NCI-H2107 (cell line): ENCODE results near the gene MYO3B.
"Not testable (repeated sequence)": the region's sequence is repeated elsewhere in the genome, so short reads cannot be mapped to it uniquely, and the experiment has no call there.

ENCODE experiments used
- DNase-seq: peaks from one replicate; lab custom pipeline; 2025; lab: John Stamatoyannopoulos, UW

The MYO3B gene

DNA sequence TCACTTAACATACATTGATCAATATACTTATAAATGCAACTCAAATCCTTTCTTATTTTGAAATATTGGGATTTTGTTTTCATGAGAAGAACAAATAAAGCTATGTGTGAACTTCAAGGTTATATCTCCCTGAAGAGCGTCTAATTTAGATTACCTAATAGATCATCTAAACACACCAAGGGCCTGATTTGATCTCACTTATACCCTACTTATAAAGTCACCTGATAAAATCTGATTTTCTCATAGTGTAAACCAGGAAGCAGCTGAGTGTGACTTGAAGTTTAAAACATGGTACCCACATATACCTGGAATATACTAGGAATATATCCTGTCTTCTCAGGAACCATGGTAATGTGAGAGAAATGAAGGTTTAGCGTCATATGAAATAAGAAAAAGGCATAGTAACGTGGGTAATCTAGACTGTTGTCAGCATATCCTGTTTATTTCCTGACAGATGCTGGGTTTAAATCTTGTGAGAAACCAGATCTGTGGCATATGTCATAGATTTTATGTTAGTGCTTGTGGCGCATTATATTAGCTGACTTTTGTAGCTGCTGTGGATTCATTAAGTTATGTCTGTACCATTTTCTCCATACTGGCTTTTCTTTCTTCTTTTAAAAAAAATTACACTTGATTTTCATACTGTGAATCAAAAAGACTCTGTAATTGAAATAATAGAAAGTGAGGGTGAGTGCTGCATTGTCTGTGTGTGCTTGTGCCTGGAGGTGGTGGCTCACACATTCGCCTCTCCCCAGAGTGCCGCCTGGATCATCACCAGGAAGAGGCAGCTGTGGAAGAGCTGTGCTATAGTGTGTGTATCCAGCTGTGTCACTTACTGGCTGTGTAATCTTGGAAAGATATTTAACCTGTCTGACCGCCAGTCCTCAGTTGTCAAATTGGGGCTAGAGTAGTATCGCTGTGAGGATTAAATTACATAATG is 164.0 kb downstream of the MYO3B start:
- no peak for DNase-seq

DNA sequence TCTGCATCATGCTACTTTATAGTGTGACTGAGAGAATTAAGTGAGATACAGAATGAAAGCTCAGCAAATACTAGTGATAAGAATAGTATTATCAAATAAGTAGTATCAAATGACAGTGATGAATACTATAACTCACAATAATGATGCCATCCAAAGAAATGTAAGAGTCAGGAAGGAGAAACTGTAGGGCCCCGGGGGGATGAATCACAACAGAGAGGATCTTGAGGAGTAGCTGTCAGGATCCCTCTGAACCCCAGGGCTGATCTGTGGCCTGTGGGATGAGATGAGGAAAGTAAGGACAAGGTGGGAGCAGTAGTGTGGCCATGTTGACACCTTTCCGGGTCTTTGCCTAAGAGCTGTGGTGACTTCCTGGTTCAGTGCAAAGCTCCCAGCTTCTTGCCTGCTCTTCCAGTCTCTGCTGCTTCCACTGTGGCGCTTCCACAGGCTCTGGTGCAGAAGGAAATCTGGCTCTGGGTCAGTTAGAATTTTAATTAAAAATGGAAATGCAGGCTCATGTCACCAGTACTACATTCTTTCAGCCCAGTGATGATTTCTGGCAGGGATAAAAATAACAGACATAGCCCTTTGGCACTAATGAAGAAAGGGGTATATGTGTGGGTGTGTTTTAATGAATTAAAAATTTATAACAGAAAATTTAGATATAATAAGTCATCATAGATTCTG is 166.9 kb downstream of the MYO3B start:
- no peak for DNase-seq

DNA sequence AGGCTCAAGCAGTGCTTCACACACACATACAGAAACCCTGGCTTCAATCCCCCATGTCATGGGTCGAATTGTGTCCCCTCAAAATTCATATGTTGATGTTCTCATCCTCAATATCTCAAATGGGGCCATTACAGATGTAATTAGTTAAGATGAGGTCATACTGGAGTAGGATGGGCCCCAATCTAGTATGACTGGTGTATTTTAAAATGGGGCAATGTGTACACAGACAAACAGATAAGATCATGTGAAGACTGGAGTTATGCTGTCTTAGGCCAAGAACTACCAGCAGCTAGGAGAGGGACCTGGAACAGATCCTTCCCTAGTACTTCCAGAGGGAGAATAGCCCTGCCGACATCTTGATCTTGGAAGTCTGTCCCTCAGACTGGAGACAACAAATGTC is 167.7 kb downstream of the MYO3B start:
- DNase-seq = no peak

DNA sequence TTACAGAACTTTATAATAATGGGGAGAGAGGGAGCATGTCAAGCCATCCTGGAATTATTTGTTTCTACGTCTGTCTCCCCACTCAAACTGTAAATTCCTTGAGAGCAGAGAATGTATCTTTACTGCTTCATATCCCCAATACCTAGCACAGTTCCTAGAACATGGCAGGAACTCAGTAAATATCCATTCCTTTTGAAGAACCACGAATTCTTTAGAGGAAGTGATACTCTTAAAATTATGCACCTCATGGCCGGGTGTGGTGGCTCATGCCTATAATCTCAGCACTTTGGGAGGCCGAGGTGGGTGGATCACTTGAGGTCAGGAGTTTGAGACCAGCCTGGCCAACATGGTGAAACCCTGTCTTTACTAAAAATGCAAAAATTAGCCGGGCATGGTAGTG is 171.3 kb downstream of the MYO3B start:
- not testable (repeated sequence) for DNase-seq

DNA sequence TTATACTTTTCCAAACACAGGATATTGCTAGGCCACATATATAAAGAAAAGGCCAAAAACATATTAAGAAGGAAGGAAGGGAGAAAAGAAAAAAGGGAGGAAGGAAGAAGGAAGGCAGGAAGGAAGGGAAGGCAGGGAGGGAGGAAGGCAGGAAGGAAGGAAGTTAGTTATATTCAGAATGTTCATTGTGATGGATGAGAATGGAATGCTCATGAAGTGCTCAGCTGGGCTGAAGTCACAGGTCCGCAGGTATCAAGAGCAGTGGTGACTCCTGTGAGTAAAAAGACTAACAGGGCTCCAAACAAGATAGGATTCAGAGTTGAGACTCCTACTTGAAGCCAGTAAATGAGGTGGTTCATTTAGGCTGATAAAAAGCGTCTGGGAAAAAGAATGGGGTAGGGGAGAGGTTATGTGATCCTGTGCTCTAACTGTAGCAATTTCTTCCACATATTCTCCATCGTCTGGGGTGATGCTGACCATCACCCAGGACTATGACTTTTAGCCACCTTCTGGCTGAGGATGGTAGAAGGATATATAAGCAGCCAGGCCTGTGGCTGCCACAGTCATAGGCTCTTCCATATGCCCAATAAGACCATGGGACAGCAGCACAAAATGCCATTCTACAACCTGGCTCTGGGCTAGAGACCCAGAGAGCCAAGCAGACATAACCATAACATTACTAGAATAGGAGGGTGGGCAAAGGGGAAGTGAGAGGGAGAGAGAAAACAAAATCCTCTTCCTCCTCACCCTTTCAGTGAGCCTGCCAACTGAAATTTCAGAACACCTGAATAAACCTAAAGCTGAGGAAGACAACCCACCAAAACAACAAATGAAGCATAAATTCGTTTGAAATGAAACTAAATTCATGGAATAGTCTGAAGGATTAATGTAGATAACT is 173.2 kb downstream of the MYO3B start:
- no peak for DNase-seq

DNA sequence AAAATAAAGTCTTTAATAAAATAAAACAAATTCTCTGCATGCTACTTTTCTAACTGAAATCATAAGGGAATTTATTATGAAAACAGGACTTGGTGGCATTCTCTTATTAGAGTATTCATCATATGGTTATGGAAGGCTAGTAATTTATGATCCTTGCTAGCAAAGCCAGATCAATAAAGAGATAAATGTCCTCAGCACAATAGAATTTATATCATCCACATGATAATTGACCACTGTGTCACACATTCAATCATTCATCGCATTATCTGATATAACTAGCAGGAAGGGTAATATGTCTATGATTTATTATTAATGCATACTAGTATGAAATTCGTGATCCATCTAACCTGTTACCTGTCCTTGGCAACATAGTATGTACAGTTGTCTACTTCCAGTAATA is 175.8 kb downstream of the MYO3B start:
- no peak for DNase-seq

DNA sequence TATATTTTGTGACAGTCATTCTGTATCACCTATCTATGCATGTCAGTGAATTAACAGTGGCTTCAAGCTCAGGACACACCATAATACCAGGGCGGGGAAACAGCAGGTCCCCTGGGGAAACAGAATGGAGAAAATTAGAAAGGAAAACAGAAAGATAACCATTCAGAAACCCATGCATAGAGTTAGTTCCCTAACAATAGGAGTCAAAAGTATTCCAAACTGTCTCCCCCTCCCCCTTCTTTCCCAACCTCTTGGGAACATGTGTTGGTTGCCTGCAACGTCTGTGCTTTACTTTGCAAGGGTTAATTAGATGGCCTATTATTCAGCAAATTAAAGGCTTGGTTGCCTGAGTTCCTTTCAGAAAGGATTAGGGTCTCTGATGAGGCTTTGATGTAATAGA is 176.4 kb downstream of the MYO3B start:
- no peak for DNase-seq

DNA sequence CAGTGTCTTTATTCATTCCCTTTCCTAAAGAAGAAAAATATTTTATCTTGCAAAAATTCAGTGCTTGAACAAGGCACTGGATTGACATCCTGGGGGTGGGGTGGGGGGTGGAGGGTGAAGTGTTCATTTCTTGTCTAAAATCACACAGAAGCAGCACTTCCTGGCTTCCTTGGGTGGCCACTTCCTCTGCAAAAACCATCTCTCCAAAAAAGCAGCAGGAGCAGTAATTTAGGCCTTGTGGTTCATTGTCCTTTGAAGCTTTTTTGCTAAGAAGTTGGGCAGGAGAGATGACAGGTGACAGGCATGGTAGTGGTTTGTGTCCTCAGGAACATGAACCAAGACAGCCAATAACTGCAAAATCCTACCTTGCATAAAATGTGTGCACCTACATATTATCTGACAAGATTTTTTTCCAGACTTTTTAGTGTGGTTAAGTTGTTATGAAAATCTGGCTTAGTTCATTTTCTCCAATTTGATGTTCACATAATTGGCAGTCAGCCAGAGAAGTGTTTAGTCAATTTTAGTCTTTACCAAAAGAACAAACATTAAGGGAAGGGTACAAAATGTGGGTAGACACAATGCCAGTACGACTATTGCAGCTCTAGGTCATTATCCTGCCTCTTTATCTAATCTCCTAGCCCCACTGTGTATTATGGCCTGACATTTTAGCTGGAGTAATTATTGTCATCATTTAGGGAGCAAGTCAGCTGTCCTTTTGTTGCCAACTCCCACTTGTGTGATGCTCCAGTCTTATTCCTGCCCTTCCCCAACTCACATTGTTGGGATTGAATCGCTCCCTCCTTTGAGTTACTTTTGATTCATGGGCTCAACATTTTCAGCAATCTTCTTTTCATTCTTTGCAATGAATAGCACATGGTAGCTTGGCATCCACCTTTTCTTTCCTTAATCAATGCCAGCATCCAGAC is 177.2 kb downstream of the MYO3B start:
- no peak for DNase-seq

DNA sequence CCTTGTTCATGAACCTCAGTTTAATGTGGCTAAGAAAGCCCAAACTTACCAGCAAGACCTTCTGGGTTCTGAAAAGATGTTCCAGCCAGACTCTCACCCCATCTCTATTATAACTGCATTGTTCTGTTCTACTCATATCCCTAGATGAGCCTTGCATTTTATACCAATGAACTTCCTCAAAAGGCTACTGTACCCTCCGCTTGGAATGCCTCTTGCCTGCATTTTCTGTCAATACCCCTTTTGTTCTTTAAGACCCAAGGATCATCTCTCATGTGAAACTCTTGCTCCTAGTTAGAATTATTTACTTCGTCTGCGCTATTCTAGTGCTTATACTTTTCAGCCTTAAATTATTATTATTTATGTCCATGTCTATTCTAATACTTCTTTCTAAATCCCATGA is 181.5 kb downstream of the MYO3B start:
- DNase-seq = no peak

DNA sequence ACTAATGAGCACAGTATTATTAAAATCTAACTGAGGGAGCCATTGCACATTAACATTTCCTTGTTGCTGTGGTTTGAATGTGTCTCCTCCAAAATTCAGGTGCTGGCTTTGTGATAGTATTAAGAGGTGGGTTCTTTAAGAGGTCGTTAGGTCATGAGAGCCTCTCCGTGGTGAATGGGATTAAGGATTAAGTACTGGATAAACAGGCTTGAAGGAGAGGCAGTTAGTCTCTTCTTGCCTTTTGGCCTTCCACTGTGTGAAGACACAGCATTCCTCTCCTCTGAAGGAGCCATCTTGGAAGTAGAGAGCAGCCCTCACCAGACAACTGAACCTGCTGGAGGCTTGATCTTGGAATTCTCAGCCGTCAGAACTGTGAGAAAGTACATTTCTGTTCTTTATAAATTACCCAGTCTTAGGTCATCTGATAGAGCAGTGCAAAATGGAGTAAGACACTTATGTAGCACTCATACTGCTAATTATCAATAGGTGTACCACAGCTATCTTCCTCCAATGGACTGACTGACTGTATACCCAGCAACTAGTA is 182.7 kb downstream of the MYO3B start:
- DNase-seq = no peak

DNA sequence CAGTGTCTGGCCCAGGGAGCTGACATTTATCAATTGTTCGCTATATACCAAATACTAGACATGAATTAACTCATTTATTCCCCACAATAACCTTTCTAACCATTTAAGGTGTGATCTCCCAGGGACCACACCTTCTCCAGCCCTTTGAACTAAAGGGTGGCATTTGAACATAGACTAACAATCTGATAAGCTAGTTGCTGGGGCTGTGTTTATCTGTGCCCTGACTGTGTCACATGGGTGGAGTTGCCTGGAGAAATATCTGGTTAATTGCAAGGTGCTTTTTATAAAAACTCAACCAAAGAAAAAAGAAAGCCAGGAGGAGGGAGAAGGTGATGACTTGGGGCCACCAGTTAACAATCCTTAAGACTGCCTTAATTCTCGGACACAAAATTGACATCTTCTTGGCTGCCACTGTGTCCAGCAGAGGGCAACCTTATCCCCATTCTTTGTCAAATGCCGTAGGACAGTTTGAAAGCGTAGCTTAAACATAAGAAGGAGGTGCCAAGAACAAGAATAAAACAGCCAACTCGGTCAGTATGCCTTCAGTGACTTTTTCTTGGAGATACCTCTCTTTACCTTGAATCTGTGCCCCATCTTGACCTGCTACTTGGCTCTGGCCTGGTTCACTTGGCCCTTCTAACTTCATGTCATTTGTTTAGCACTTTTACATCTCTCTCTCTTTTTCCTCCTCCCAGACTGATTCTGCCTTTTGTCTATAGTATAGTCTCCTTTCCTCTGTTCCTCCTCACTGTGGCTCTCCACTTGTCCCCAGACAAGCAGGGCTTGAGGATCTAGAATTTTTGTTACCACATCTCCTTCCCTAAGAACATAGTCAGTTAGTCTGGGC is 183.4 kb downstream of the MYO3B start:
- DNase-seq = no peak

DNA sequence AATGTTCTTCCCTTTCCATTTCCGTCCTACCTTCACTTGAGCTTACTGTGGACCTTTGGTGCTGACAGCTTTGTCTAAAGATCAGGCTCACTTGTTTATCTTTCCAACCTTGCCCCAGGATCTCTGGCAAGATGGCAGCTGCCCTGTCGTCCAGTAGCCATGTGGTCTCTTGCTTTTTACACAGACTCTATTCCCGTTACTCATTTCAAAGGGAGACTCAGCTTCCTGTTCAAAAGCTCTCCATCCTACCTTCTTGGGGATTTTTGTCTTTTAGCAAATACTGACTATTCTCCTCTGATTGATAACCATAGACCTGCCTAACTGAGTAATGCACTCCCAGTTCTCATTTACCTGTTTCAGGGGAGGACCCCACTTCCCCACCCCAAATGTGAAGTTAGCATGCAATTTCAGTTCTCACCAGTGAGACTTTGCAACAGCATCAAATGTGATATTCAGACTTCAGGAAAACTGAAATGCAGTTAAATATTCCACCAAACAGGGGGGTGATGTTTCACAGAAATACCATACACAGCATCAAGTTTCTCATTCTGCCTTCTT is 184.4 kb downstream of the MYO3B start:
- DNase-seq = no peak

DNA sequence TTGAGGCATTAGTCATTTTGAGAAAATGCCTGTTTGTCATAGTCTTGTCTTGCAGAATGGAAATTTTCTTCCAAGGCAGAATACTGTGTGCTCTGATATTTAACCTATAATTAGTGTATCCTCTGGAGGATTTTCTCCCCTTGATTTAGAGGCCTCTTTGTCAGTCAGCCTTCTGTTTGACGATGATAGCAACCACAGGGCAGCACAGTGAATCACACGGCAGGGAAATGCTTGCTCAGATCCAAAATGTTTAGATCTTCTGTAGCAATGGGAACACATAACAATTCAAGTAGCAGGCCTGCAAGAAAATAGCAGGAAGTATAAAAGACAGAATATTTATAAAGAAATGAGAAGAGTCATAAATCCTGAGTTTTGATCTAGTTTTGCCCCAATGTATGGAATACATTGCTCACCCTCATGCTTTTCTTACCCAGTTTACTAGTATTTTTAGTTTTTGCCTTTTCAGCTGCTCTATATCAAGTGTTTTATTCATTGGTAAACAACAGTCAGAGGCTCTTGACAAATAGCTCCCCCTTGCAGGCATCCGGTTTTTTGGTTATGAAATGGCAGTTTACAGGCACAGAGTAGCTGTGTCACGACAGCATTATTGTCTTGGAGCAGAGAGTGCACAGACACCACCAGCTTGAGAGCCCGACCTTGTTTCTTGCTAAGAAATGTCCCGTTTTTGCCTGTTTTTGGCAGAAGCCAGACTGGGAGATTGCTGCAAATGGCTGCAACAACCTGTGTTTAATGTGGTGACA is 185.1 kb downstream of the MYO3B start:
- DNase-seq = no peak

DNA sequence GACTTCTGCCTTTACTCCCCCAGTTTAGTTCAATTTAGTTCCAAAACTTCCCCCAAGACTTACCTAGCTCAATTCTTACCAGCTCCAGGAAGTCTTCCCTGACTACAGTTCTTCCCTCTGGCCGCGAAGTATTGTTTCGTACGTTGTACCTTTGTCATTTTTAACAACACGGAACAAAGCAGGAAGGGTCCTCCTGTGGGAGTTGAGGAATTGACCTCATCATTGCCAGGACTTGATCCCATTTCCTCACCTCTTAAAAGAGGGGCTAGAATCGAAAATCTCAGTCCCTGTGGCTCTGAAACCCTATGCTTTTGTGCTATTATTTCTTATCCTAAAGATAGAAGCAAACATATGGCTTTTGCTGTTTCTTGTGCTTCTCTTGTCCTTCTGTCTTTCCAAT is 187.1 kb downstream of the MYO3B start:
- no peak for DNase-seq

DNA sequence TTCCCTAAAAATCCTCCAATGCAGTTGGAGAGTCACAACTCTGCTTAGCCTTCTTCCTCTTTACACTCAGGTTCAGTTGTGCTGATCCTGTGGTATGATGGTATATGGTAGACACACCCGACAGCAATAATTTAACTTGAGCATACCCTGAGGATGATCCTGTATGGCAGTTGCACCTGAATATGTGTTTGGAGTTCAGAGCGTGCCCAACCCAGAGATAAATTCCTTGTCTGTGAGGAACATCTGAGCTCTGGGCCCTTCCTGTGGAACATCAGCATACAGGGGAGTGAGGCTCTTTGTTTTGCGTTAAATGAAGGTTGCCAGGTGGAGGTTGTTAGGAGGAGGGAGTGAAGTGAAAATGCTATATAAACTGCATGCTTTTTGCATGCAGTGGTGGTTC is 187.7 kb downstream of the MYO3B start:
- no peak for DNase-seq

DNA sequence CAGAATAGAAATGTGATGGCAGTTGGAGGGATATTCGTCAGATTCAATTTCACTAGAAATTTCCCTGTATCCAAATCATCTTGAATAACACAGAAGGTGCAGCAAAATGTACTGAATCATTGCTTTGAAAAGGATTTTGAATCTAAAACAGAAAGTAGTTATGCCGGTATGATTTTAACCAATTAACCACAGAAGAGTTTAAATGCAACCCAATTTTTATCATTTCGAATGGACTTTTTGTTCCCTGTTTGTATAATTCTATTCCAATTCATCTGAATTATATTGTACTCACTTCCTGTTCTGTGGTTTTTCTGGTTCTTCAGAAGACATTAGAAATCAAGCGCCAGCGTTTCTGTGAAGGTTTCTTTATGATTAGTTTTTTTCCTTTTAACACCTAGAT is 190.4 kb downstream of the MYO3B start:
- no peak for DNase-seq

DNA sequence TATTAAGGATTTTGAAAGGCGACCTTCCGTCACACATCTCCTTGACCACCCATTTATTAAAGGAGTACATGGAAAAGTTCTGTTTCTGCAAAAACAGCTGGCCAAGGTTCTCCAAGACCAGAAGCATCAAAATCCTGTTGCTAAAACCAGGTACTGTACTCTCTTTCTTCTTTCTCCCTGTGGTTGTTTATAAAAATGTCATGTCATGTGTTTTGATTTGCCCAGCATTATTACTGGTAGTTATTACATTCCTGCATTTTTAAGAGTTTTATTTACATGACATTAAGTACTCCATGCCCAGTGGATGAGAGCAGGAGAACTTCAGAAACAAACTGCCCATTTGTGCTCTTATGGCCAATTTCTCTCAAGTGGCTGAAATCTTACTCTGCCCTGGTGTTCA is 191.3 kb downstream of the MYO3B start:
- no peak for DNase-seq

DNA sequence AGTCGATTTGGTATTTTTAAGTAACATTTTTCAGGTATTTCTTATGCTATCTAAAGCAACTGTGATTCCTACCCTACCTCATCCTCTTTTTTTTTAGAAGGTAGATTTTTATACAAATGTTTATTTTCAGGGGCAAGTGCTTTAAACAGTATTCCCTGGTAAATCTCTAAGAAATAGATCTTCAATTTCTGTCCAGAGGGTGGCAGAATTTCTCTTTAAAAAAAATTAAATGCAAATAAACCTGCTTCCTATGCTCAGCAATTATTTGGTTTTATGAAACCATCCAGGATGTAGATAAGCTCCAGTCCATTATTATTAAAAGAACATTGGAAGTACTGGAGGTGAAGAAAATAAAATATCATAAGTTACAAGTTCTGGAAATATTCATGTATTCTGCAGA is 191.9 kb downstream of the MYO3B start:
- no peak for DNase-seq
